Common myeloid progenitor, CD34-positive (primary cell): Measurements from ENCODE around the gene LRMDA.

Source experiments
- CTCF ChIA-PET: fragments of 350-600 bp; sonication (Branson Sonifier 250); formaldehyde crosslinking; loops from one replicate; lab custom pipeline; 2021; ENCODE audit warnings: antibody characterized with exemption; lab: Charles Lee
- POLR2A ChIA-PET: fragments of 350-600 bp; sonication (Branson Sonifier 250); formaldehyde crosslinking; loops from one replicate; lab custom pipeline; 2021; ENCODE audit warnings: antibody characterized with exemption; lab: Charles Lee
- DNase-seq, 3 donors: peaks; one replicate each; pipeline versions ENCODE4 v3.0.0 to v3.0.0-alpha.2; 2013
- H3K27ac ChIP-seq, 2 experiments: 1 replicate in 1 of 2; 2 replicates in 1 of 2; pipeline ENCODE4 v1.7.0; 2013; ENCODE audit warnings: inconsistent platforms in 2 of 2, low read length in 2 of 2, mild to moderate bottlenecking in 2 of 2, low read depth in 1 of 2, moderate library complexity in 1 of 2; ENCODE audit not compliant: severe bottlenecking in 2 of 2, insufficient read depth in 1 of 2, poor library complexity in 1 of 2
- H3K27me3 ChIP-seq, 5 experiments: replicated peaks in 2 of 5; 1 replicate in 3 of 5; 2 replicates in 2 of 5; pipeline versions ENCODE4 v1.6.1 to v1.7.0; 2013; ENCODE audit warnings: low read length in 4 of 5, mild to moderate bottlenecking in 2 of 5, moderate library complexity in 2 of 5, inconsistent platforms in 1 of 5; ENCODE audit not compliant: insufficient read depth in 5 of 5, control insufficient read depth in 4 of 5
- H3K36me3 ChIP-seq, 4 experiments: 1 replicate in 2 of 4; 2 replicates in 2 of 4; pipeline versions ENCODE4 v1.6.1 to v1.7.0; 2013; ENCODE audit warnings: low read length in 3 of 4, control low read depth in 1 of 4, mild to moderate bottlenecking in 1 of 4; ENCODE audit not compliant: control insufficient read depth in 4 of 4, insufficient read depth in 4 of 4
- H3K4me1 ChIP-seq, 4 experiments: 1 replicate in 3 of 4; 2 replicates in 1 of 4; pipeline versions ENCODE4 v1.6.1 to v1.7.1; 2013; ENCODE audit warnings: low read length in 3 of 4, mild to moderate bottlenecking in 3 of 4, control low read depth in 1 of 4, inconsistent platforms in 1 of 4, moderate library complexity in 1 of 4; ENCODE audit not compliant: control insufficient read depth in 4 of 4, insufficient read depth in 4 of 4; ENCODE audit errors: control extremely low read depth in 1 of 4
- H3K4me3 ChIP-seq, 7 experiments: 1 replicate in 4 of 7; 2 replicates in 3 of 7; pipeline versions ENCODE4 v1.5.1 to v1.7.0; 2013; ENCODE audit warnings: mild to moderate bottlenecking in 7 of 7, low read length in 6 of 7, moderate library complexity in 6 of 7, inconsistent platforms in 2 of 7, low read depth in 2 of 7, control low read depth in 1 of 7; ENCODE audit not compliant: insufficient read depth in 4 of 7, control insufficient read depth in 1 of 7; ENCODE audit errors: extremely low read depth in 1 of 7
- H3K9me3 ChIP-seq, 5 experiments: 1 replicate in 4 of 5; 2 replicates in 1 of 5; pipeline versions ENCODE4 v1.6.1 to v1.7.1; 2013; ENCODE audit warnings: low read length in 4 of 5, mild to moderate bottlenecking in 2 of 5, inconsistent platforms in 1 of 5, low read depth in 1 of 5, moderate library complexity in 1 of 5; ENCODE audit not compliant: control insufficient read depth in 4 of 5, insufficient read depth in 2 of 5; ENCODE audit errors: control extremely low read depth in 1 of 5
- WGBS: methylation state at CpG from one replicate; pipeline ENCODE4 v1.1.5; 2013; ENCODE audit not compliant: insufficient coverage; 5-methylcytosine and 5-hydroxymethylcytosine counted together

Gene LRMDA

GRCh38 chr10:75441682-75442081, 10.3 kb downstream of the LRMDA start:
- Histone ChIP-seq H3K4me3 (no peak overlapping the region), H3K27ac (no peak overlapping the region), H3K9me3 (peaks cover 8 to 39% (median 19%) of the 10 kb centered on the region in 5 experiments), H3K36me3 (peaks cover 11 to 70% (median 31%) of the 10 kb centered on the region in 4 experiments), H3K27me3 (no peaks in the 10 kb centered on the region), H3K4me1 (no peaks in the 10 kb centered on the region)
- no peak for DNase-seq
- POLR2A ChIA-PET = no interaction called here
- CTCF ChIA-PET = no interaction called here

DNA sequence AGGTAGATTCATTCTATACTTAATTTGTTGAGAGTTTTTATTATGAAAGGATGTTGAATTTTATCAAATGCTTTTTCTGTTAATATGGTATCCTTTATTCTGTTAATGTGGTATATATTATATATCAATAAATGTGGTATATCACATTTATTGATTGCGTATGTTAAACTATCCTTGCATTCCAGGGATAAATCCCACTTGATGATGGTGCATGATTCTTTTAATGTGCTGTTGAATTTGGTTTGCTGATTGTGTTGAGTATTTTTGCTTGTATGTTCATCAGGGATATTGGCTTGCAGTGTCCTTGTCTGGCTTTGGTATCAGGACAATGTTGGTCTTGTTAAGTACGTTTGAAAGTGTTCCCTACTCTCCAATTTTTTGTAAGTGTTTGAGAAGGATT, 11.9 kb downstream of the LRMDA start:
- no peak overlapping the region for H3K27ac ChIP-seq
- no peaks in the 10 kb centered on the region for H3K4me1 ChIP-seq
- 100% methylated on average over 1 of the region's 2 CpGs for WGBS
- no peaks in the 10 kb centered on the region for H3K27me3 ChIP-seq
- H3K36me3 ChIP-seq = peaks cover 11 to 68% (median 28%) of the 10 kb centered on the region in 4 experiments
- no peak overlapping the region for H3K4me3 ChIP-seq
- no peak for DNase-seq
- POLR2A ChIA-PET = no interaction called here
- peaks cover 8 to 42% (median 19%) of the 10 kb centered on the region in 5 experiments for H3K9me3 ChIP-seq
- CTCF ChIA-PET = no interaction called here

GRCh38 chr10:75444781-75445386, 13.5 kb downstream of the LRMDA start:
- peaks cover 8 to 42% (median 19%) of the 10 kb centered on the region in 5 experiments for H3K9me3 ChIP-seq
- no peaks in the 10 kb centered on the region for H3K27me3 ChIP-seq
- no peaks in the 10 kb centered on the region for H3K4me1 ChIP-seq
- peaks cover 7 to 57% (median 16%) of the 10 kb centered on the region in 4 experiments for H3K36me3 ChIP-seq
- DNase-seq = no peak
- WGBS = no CpG with 5 or more reads among the region's 3 CpGs
- ChIA-PET POLR2A (no interaction called here), CTCF (no interaction called here)
- no peak overlapping the region for H3K4me3 ChIP-seq
- H3K27ac ChIP-seq = no peak overlapping the region

DNA sequence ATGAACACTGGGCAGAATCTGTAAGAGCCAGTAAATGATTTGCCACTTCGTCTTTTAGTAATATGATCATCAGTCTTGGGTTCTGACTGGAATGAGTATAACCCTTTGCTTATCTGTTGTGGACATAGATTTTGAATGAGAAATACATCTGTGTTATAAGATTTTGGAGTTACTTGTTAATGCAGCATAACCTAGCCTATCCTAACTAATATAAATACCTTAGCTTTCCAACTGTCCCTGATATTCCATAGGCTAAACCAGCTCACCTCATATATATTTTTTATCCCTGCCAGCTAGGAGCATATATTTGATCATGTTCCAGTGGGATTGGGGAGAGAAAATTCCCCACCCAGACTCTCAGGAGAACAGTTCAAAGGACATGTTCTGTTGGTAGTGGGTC, 15.1 kb downstream of the LRMDA start:
- no peak for DNase-seq
- ChIA-PET POLR2A (interaction anchor here (0.6 kb wide), 1 partner anchor 586 kb away, joined by 4 read pairs; no protein-coding TSS in a partner anchor), CTCF (interaction anchor here (0.6 to 1.2 kb wide), 2 partner anchors 8 to 23 kb away, joined by 3 read pairs; no protein-coding TSS in a partner anchor)
- no peaks in the 10 kb centered on the region for H3K27me3 ChIP-seq
- no peak overlapping the region for H3K4me3 ChIP-seq
- peaks cover 4 to 48% (median 10%) of the 10 kb centered on the region in 4 experiments for H3K36me3 ChIP-seq
- H3K27ac ChIP-seq = no peak overlapping the region
- peaks cover 8 to 42% (median 19%) of the 10 kb centered on the region in 5 experiments for H3K9me3 ChIP-seq
- WGBS = 83% methylated on average over 1 of the region's 1 CpG
- H3K4me1 ChIP-seq = no peaks in the 10 kb centered on the region

DNA sequence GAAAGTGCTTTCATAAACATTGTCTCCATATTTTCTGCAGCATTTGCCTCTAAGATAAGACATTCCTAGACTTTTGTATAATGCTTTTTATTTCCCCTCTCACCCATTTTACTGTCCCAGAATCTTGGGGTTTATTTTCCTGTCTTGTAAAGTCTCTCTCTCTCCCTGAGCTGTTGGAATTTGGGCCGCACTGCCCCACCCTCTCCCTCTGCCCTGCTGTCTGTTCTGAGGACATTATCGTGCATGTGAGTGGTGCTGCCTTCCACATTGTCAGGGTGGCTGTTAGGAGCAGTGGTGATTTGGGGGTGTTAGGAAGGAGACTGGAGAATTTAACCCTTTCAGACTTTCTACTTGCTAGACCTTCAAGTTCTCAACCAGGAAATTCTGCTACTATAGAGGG, 16.7 kb downstream of the LRMDA start:
- no CpG with 5 or more reads among the region's 2 CpGs for WGBS
- POLR2A ChIA-PET = no interaction called here
- Histone ChIP-seq H3K4me1 (no peaks in the 10 kb centered on the region), H3K27me3 (no peaks in the 10 kb centered on the region), H3K36me3 (peaks cover 8 to 43% (median 9%) of the 10 kb centered on the region in 4 experiments), H3K27ac (no peak overlapping the region), H3K9me3 (peaks cover 6 to 36% (median 14%) of the 10 kb centered on the region in 5 experiments), H3K4me3 (no peak overlapping the region)
- no peak for DNase-seq
- CTCF ChIA-PET = no interaction called here

DNA sequence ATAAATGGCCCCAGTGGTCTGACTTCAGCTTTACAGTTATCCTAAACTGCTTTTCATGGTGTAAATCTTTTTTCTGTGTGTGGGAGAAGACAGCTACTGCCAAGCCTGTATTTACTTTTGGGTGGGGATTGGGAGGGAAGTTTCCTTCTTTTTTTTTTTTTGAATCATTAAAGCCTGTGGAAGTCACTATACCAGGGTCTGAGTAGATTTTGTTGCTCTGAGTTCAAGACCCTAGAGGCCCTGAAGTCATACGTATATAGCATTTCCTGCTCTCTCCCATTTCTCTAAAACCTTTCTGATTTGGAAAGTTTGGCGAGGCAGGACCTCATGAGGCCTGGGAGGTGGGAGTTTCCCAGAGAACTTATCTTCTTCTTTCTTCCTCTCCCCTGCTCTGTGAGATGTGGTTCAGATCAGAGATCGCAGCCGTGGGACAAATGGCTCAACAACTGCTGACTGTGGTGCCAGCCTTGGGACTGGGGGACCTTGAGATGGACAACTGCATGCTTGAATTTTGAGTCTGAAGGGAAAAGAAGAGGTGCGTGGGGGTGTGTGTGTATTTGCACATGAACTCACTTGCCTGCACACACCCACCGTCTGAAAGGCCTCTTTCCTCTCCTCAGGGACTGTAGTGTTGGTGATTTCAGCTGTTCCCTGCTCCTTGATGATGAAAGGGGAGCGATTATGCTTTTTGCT, 18.1 kb downstream of the LRMDA start:
- ChIA-PET POLR2A (no interaction called here), CTCF (interaction anchor here (0.8 kb wide), 1 partner anchor 34 kb away, joined by 3 read pairs; no protein-coding TSS in a partner anchor)
- Histone ChIP-seq H3K4me3 (no peak overlapping the region), H3K27me3 (no peaks in the 10 kb centered on the region), H3K36me3 (peaks cover 8 to 31% (median 9%) of the 10 kb centered on the region in 4 experiments), H3K27ac (no peak overlapping the region), H3K9me3 (peaks cover 0 to 23% (median 9%) of the 10 kb centered on the region in 5 experiments), H3K4me1 (no peaks in the 10 kb centered on the region)
- no peak for DNase-seq
- WGBS = 94% methylated on average over 2 of the region's 7 CpGs

GRCh38 chr10:75450075-75450445, 18.6 kb downstream of the LRMDA start:
- no peaks in the 10 kb centered on the region for H3K4me1 ChIP-seq
- H3K36me3 ChIP-seq = peaks cover 8 to 30% (median 11%) of the 10 kb centered on the region in 4 experiments
- H3K9me3 ChIP-seq = peaks cover 0 to 17% (median 6%) of the 10 kb centered on the region in 5 experiments
- POLR2A ChIA-PET = no interaction called here
- WGBS = no CpG with 5 or more reads among the region's 4 CpGs
- H3K4me3 ChIP-seq = no peak overlapping the region
- H3K27ac ChIP-seq = no peak overlapping the region
- H3K27me3 ChIP-seq = no peaks in the 10 kb centered on the region
- DNase-seq = no peak
- CTCF ChIA-PET = interaction anchor here (0.8 to 1.9 kb wide), 2 partner anchors 15 to 34 kb away, joined by 3 to 4 read pairs; no protein-coding TSS in a partner anchor
